Mesenchymal stem cell (in vitro differentiated cells and primary cell): ENCODE measurements around the gene C3orf49.

Experiments
- DNase-seq: peaks from one replicate; pipeline ENCODE4 v3.0.0-alpha.2; 2013
- H2AFZ ChIP-seq: one replicate; pipeline ENCODE4 v1.6.1; 2013; ENCODE audit warnings: low read depth, mild to moderate bottlenecking, control low read depth, inconsistent platforms, low read length, moderate library complexity
- H2AK5ac ChIP-seq: 2 replicates; pipeline ENCODE4 v1.6.1; 2013; ENCODE audit warnings: low read length, moderate library complexity, mild to moderate bottlenecking, inconsistent platforms; ENCODE audit not compliant: severe bottlenecking
- H2BK120ac ChIP-seq: one replicate; pipeline ENCODE4 v1.6.1; 2013; ENCODE audit warnings: low read depth, mild to moderate bottlenecking, inconsistent platforms, low read length, moderate library complexity
- H2BK12ac ChIP-seq, 2 experiments: one replicate each; pipeline ENCODE4 v1.6.1; 2013; ENCODE audit warnings: inconsistent platforms in 2 of 2, low read length in 2 of 2, mild to moderate bottlenecking in 2 of 2, moderate library complexity in 2 of 2, control low read depth in 1 of 2
- H2BK15ac ChIP-seq: one replicate; pipeline ENCODE4 v1.6.1; 2013; ENCODE audit warnings: mild to moderate bottlenecking, low read depth, inconsistent platforms; ENCODE audit not compliant: poor library complexity, severe bottlenecking
- H2BK5ac ChIP-seq: 2 replicates; pipeline ENCODE4 v1.6.1; 2013; ENCODE audit warnings: low read depth, mild to moderate bottlenecking, low read length, control low read depth, inconsistent platforms; ENCODE audit not compliant: poor library complexity, severe bottlenecking
- H3K14ac ChIP-seq, 2 experiments: one replicate each; pipeline ENCODE4 v1.6.1; 2013; ENCODE audit warnings: inconsistent platforms in 2 of 2, low read length in 2 of 2, control low read depth in 1 of 2, mild to moderate bottlenecking in 1 of 2, moderate library complexity in 1 of 2
- H3K18ac ChIP-seq, 2 experiments: one replicate each; pipeline ENCODE4 v1.6.1; 2013; ENCODE audit warnings: inconsistent platforms in 2 of 2, low read length in 2 of 2, control low read depth in 1 of 2, low read depth in 1 of 2, mild to moderate bottlenecking in 1 of 2
- H3K23ac ChIP-seq, 2 experiments: one replicate each; pipeline ENCODE4 v1.6.1; 2013; ENCODE audit warnings: inconsistent platforms in 2 of 2, low read length in 2 of 2, mild to moderate bottlenecking in 2 of 2, moderate library complexity in 2 of 2, control low read depth in 1 of 2
- H3K27ac ChIP-seq: 2 replicates; pipeline ENCODE4 v1.5.1; 2013; ENCODE audit warnings: mild to moderate bottlenecking, moderate library complexity, low read length, control low read depth, inconsistent platforms; ENCODE audit not compliant: poor library complexity, severe bottlenecking
- H3K27me3 ChIP-seq, 2 experiments: 2 replicates each; pipeline versions ENCODE4 v1.6.1 to v1.7.0; 2013; ENCODE audit warnings: low read length in 2 of 2, mild to moderate bottlenecking in 2 of 2, moderate library complexity in 2 of 2, control low read depth in 1 of 2, inconsistent platforms in 1 of 2; ENCODE audit not compliant: control insufficient read depth in 1 of 2, insufficient read depth in 1 of 2
- H3K36me3 ChIP-seq, 2 experiments: 2 replicates each; pipeline versions ENCODE4 v1.6.1 to v1.7.0; 2013; ENCODE audit warnings: low read length in 2 of 2, control low read depth in 1 of 2, inconsistent platforms in 1 of 2, low read depth in 1 of 2, mild to moderate bottlenecking in 1 of 2; ENCODE audit not compliant: insufficient read depth in 2 of 2, control insufficient read depth in 1 of 2
- H3K4ac ChIP-seq, 2 experiments: one replicate each; pipeline ENCODE4 v1.6.1; 2013; ENCODE audit warnings: inconsistent platforms in 2 of 2, low read length in 2 of 2, mild to moderate bottlenecking in 2 of 2, moderate library complexity in 2 of 2, control low read depth in 1 of 2, low read depth in 1 of 2
- H3K4me1 ChIP-seq: 2 replicates; pipeline ENCODE4 v1.6.1; 2013; ENCODE audit warnings: low read depth, low read length, control low read depth; ENCODE audit not compliant: control insufficient read depth, insufficient read depth
- H3K4me2 ChIP-seq: 2 replicates; pipeline ENCODE4 v1.6.1; 2013; ENCODE audit warnings: low read length, mild to moderate bottlenecking, inconsistent platforms; ENCODE audit not compliant: poor library complexity, severe bottlenecking
- H3K4me3 ChIP-seq, 2 experiments: 2 replicates each; pipeline versions ENCODE4 v1.5.1 to v1.7.0; 2013; ENCODE audit warnings: low read length in 2 of 2, mild to moderate bottlenecking in 2 of 2, control low read depth in 1 of 2, low read depth in 1 of 2; ENCODE audit not compliant: insufficient read depth in 1 of 2
- H3K79me1 ChIP-seq: replicated peaks from 2 replicates; pipeline ENCODE4 v1.6.1; 2013; ENCODE audit warnings: mild to moderate bottlenecking, control low read depth, low read length, inconsistent platforms; ENCODE audit not compliant: poor library complexity, severe bottlenecking
- H3K9ac ChIP-seq: 2 replicates; pipeline ENCODE4 v1.7.0; 2013; ENCODE audit warnings: mild to moderate bottlenecking, low read length, moderate library complexity
- H3K9me3 ChIP-seq: 2 replicates; pipeline ENCODE4 v1.7.0; 2013; ENCODE audit warnings: mild to moderate bottlenecking, low read length; ENCODE audit not compliant: control insufficient read depth
- H4K8ac ChIP-seq: one replicate; pipeline ENCODE4 v1.6.1; 2013; ENCODE audit warnings: inconsistent platforms, mild to moderate bottlenecking, low read length, moderate library complexity
- H4K91ac ChIP-seq: one replicate; pipeline ENCODE4 v1.6.1; 2013; ENCODE audit warnings: mild to moderate bottlenecking, low read length, inconsistent platforms
- WGBS: methylation state at CpG from one replicate; pipeline ENCODE4 v1.1.7; 2013; ENCODE audit warnings: mixed read lengths; 5-methylcytosine and 5-hydroxymethylcytosine counted together

C3orf49 gene

GRCh38 chr3:63886858-63887257, 67.8 kb downstream of the C3orf49 start:
- H4K91ac ChIP-seq = no peak overlapping the region
- H3K18ac ChIP-seq = no peak overlapping the region
- H3K27ac ChIP-seq = no peak overlapping the region
- no peaks in the 10 kb centered on the region for H3K27me3 ChIP-seq
- no peak overlapping the region for H3K4me3 ChIP-seq
- no peak overlapping the region for H3K4ac ChIP-seq
- H3K36me3 ChIP-seq = peaks cover 0 to 7% of the 10 kb centered on the region in 2 experiments
- no peak overlapping the region for H3K14ac ChIP-seq
- H3K9ac ChIP-seq = no peak overlapping the region
- WGBS = 98% methylated on average over 3 of the region's 3 CpGs
- peaks cover 25% of the 10 kb centered on the region for H3K79me1 ChIP-seq
- H2BK5ac ChIP-seq = no peak overlapping the region
- no peak overlapping the region for H3K23ac ChIP-seq
- H2AFZ ChIP-seq = no peak overlapping the region
- no peaks in the 10 kb centered on the region for H3K9me3 ChIP-seq
- no peak overlapping the region for H4K8ac ChIP-seq
- no peak overlapping the region for H3K4me2 ChIP-seq
- H2BK120ac ChIP-seq = no peak overlapping the region
- H2AK5ac ChIP-seq = no peak overlapping the region
- H3K4me1 ChIP-seq = no peaks in the 10 kb centered on the region
- DNase-seq = no peak
- H2BK12ac ChIP-seq = no peak overlapping the region
- no peak overlapping the region for H2BK15ac ChIP-seq

DNA sequence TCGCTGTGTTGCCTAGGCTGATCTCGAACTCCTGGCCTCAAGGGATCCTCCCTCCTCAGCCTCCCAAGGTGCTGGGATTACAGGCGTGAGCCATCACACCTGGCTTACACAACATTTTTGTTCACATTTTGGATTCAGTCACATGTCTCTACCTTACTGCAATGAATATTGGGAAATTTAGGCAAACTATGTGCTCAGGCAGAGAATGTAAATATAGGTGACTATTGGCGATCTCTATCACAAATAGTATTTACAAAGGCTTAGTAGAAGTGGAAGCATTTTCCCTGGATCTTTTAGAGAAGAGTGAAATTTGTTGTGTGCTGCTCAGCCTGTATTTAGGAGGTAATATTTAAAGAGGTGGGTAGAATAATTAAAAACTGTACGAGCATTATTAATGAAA, 72.4 kb downstream of the C3orf49 start:
- no peaks in the 10 kb centered on the region for H3K9me3 ChIP-seq
- H3K36me3 ChIP-seq = peaks cover 4 to 14% of the 10 kb centered on the region in 2 experiments
- H2BK5ac ChIP-seq = no peak overlapping the region
- no peak overlapping the region for H3K4me2 ChIP-seq
- no peak overlapping the region for H2AFZ ChIP-seq
- H3K18ac ChIP-seq = no peak overlapping the region
- H4K91ac ChIP-seq = no peak overlapping the region
- H3K4ac ChIP-seq = no peak overlapping the region
- no peak overlapping the region for H3K23ac ChIP-seq
- H2BK120ac ChIP-seq = no peak overlapping the region
- H3K79me1 ChIP-seq = peaks cover 31% of the 10 kb centered on the region
- no peak overlapping the region for H3K14ac ChIP-seq
- no peak overlapping the region for H3K9ac ChIP-seq
- no peak for DNase-seq
- H2BK15ac ChIP-seq = no peak overlapping the region
- no peaks in the 10 kb centered on the region for H3K4me1 ChIP-seq
- H2AK5ac ChIP-seq = no peak overlapping the region
- no peak overlapping the region for H4K8ac ChIP-seq
- WGBS = 100% methylated on average over 3 of the region's 5 CpGs
- no peak overlapping the region for H2BK12ac ChIP-seq
- no peak overlapping the region for H3K4me3 ChIP-seq
- no peaks in the 10 kb centered on the region for H3K27me3 ChIP-seq
- H3K27ac ChIP-seq = no peak overlapping the region

DNA sequence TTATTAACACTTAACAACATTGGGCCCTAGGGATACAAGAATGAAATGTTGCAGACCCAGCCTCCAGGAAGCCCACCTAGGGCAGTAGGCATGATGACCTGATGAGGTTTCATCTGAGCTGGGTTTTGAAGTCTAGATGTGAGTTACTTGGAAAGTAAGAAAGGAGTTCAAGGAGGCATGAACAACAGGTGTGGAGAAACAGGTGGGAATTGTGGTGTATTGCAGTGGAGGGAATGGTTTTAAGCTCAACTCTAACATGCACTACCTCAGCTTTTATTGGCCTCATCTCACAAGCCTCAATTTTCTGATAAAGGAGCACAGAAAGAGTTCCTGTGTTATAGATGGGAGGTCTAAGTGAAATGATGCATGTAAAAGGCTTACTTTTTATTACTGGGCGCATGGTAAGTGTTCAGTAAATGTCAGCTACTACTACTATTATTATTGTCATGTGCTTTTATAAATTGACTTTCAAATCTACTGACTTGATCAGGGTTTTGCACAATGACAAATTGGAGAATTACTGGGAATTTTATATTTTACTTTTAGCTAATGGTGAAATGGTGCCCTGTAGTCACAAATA, 73.8 kb downstream of the C3orf49 start:
- Histone ChIP-seq H4K91ac (no peak overlapping the region), H3K79me1 (peaks cover 29% of the 10 kb centered on the region), H2BK5ac (no peak overlapping the region), H3K4ac (no peak overlapping the region), H3K4me2 (no peak overlapping the region), H2BK12ac (no peak overlapping the region), H3K27me3 (no peaks in the 10 kb centered on the region), H2AFZ (no peak overlapping the region), H2BK15ac (no peak overlapping the region), H3K14ac (no peak overlapping the region), H3K23ac (no peak overlapping the region), H3K4me1 (no peaks in the 10 kb centered on the region), H4K8ac (no peak overlapping the region), H3K36me3 (peaks cover 4 to 14% of the 10 kb centered on the region in 2 experiments), H3K9ac (no peak overlapping the region), H3K18ac (no peak overlapping the region), H2BK120ac (no peak overlapping the region), H2AK5ac (no peak overlapping the region), H3K9me3 (no peaks in the 10 kb centered on the region), H3K27ac (no peak overlapping the region), H3K4me3 (no peak overlapping the region)
- no CpG with 5 or more reads among the region's 1 CpG for WGBS
- DNase-seq = no peak

DNA sequence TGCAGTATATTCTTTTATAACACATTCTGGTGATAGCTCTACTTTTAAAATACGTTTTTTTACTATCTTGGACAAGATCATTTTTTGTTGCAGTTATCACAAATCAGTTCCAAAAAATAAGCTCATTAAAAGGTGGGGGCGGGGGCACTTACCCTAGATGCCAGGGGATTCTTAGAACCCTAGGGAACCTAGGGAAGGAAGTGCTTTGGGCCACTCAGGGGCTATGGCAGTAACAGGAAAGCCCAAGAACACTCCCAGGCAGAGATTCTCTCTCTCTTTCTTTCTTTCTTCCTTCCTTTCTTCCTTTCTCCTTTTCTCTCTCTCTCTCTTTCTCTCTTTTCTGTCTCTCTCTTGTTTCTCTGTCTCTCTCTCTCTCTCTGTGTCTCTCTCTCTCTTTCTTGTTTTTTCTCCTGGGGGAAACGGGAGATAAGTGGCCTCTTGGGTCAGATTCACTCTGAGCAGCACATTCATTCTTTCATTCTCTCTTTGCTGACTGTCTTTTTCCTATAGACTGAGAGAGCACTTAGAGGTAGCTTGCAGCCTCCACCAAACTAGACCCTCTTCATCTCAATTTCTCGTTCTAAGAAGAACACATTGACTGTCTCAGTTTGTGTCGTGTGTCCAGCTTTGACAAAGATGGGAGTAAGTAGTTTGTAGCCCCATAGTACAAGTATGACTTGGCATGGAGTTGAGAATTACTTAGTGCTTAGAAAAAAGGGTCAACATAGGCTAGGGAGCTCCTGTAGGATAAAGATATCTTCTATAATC, 76.5 kb downstream of the C3orf49 start:
- Histone ChIP-seq H4K8ac (no peak overlapping the region), H3K79me1 (peaks cover 25% of the 10 kb centered on the region), H3K4me3 (no peak overlapping the region), H3K27me3 (no peaks in the 10 kb centered on the region), H3K27ac (no peak overlapping the region), H2BK15ac (no peak overlapping the region), H3K9me3 (no peaks in the 10 kb centered on the region), H3K14ac (no peak overlapping the region), H2AFZ (no peak overlapping the region), H2BK120ac (no peak overlapping the region), H2BK12ac (no peak overlapping the region), H3K9ac (no peak overlapping the region), H3K4me1 (no peaks in the 10 kb centered on the region), H3K4me2 (no peak overlapping the region), H4K91ac (no peak overlapping the region), H2AK5ac (no peak overlapping the region), H3K18ac (no peak overlapping the region), H3K4ac (no peak overlapping the region), H3K36me3 (peaks cover 10 to 36% of the 10 kb centered on the region in 2 experiments), H2BK5ac (no peak overlapping the region), H3K23ac (no peak overlapping the region)
- no peak for DNase-seq
- WGBS = 97% methylated on average over 3 of the region's 5 CpGs
